K562 (cell line): ENCODE measurements around the gene WWOX. TPM values are rescaled to one million over a fixed set of nuclear protein-coding genes. Genes with fewer than 3 reads are reported as not detected.

Experiments used
- ATAC-seq: fragments of 200-7000 bp; cut with Tn5 transposase; 3 replicates; pipeline ENCODE4 v1.9.1; 2020; ENCODE audit warnings: moderate library complexity
- BruUV-seq: library from RNA; stranded (reverse); fragments of 400-500 nt; replicated peaks from 2 replicates; lab custom pipeline; 2021; lab: Mats Ljungman, UMichigan
- CTCF ChIA-PET: fragments of 300-600 bp; formaldehyde crosslinking; extraction: SDS; loops from one replicate; lab custom pipeline; 2021; ENCODE audit warnings: low intra/inter-chr PET ratio; lab: Yijun Ruan, JAX
- POLR2A ChIA-PET: fragments of 300-600, 350-650 bp; sonication (Branson Sonifier 250); formaldehyde crosslinking; extraction: SDS; loops from one replicate; lab custom pipeline; 2021; ENCODE audit warnings: antibody characterized with exemption, inconsistent platforms; lab: Yijun Ruan, JAX
- DNase-seq, 4 experiments: peaks; one replicate each; pipeline versions ENCODE4 v3.0.0 to v3.0.0-alpha.2; 2011 to 2018; ENCODE audit warnings: low spot score in 3 of 4, mixed read lengths in 3 of 4; ENCODE audit errors: extremely low read depth in 1 of 4
- FAIRE-seq: peaks from 2 replicates; lab custom pipeline; 2011; peaks lifted over from hg19 to GRCh38; lab: Jason Lieb, UNC
- H2AFZ ChIP-seq: 2 replicates; pipeline ENCODE4 v1.6.0; 2011; ENCODE audit warnings: low read depth, low read length, control low read depth, inconsistent platforms
- H3K27ac ChIP-seq: fragments of 200-600 bp; 3 replicates; pipeline ENCODE4 v1.8.0; 2011; ENCODE audit warnings: low read depth, mild to moderate bottlenecking, control low read depth, inconsistent platforms, low read length, moderate library complexity, mixed read lengths; ENCODE audit errors: extremely low read depth
- H3K27me3 ChIP-seq, 2 experiments: fragments of 300-600 bp in 1 of 2; 2 replicates in 1 of 2; 3 replicates in 1 of 2; pipeline versions ENCODE4 v1.6.0 to v1.8.0; 2011; ENCODE audit warnings: inconsistent platforms in 2 of 2, low read length in 2 of 2, mild to moderate bottlenecking in 1 of 2, mixed read lengths in 1 of 2, moderate library complexity in 1 of 2; ENCODE audit not compliant: control insufficient read depth in 2 of 2, insufficient read depth in 2 of 2
- H3K36me3 ChIP-seq: fragments of 300-600 bp; 3 replicates; pipeline ENCODE4 v1.8.0; 2011; ENCODE audit warnings: mild to moderate bottlenecking, low read length, inconsistent platforms; ENCODE audit not compliant: control insufficient read depth, insufficient read depth
- H3K4me1 ChIP-seq, 2 experiments: fragments of 200-600 bp in 1 of 2; replicated peaks in 1 of 2; 2 replicates in 1 of 2; 3 replicates in 1 of 2; pipeline versions ENCODE4 v1.5.1 to v1.8.0; 2011; ENCODE audit warnings: inconsistent platforms in 2 of 2, low read length in 2 of 2, mild to moderate bottlenecking in 1 of 2, mixed read lengths in 1 of 2, moderate library complexity in 1 of 2; ENCODE audit not compliant: control insufficient read depth in 2 of 2, insufficient read depth in 2 of 2
- H3K4me2 ChIP-seq: 2 replicates; pipeline ENCODE4 v1.6.1; 2011; ENCODE audit warnings: low read length, control low read depth, inconsistent platforms, mixed read lengths; ENCODE audit not compliant: insufficient read depth
- H3K4me3 ChIP-seq: fragments of 200-600 bp; sonication (generic), shearing (Covaris generic); 2 replicates; pipeline ENCODE4 v1.5.1; 2016; ENCODE audit warnings: control low read depth, inconsistent platforms
- H3K79me2 ChIP-seq: fragments of 200-600 bp; 3 replicates; pipeline ENCODE4 v1.8.0; 2011; ENCODE audit warnings: low read length, inconsistent platforms; ENCODE audit not compliant: control insufficient read depth, insufficient read depth
- H3K9ac ChIP-seq, 2 experiments: 2 replicates each; pipeline versions ENCODE4 v1.6.0 to v1.6.1; 2011; ENCODE audit warnings: low read depth in 2 of 2, low read length in 2 of 2, control low read depth in 1 of 2, inconsistent platforms in 1 of 2, mild to moderate bottlenecking in 1 of 2, mixed read lengths in 1 of 2; ENCODE audit not compliant: insufficient read depth in 1 of 2
- H3K9me1 ChIP-seq: one replicate; pipeline ENCODE4 v1.6.0; 2011; ENCODE audit warnings: inconsistent platforms, mild to moderate bottlenecking, low read length, moderate library complexity; ENCODE audit not compliant: control insufficient read depth, insufficient read depth
- H3K9me3 ChIP-seq: replicated peaks from 2 replicates; pipeline ENCODE4 v1.5.1; 2011; ENCODE audit warnings: low read depth, low read length, inconsistent platforms; ENCODE audit not compliant: control insufficient read depth, insufficient read depth
- H4K20me1 ChIP-seq: replicated peaks from 2 replicates; pipeline ENCODE4 v1.6.1; 2011; ENCODE audit warnings: low read length, inconsistent platforms, mixed read lengths; ENCODE audit not compliant: control insufficient read depth, insufficient read depth
- BCOR ChIP-seq: fragments of 450-650 bp; IDR thresholded peaks from 2 replicates; pipeline ENCODE4 v1.6.1; 2016
- CCNT2 ChIP-seq: IDR thresholded peaks from 2 replicates; pipeline ENCODE4 v1.6.1; 2011; ENCODE audit warnings: borderline replicate concordance, low read depth, mild to moderate bottlenecking, moderate library complexity, mixed read lengths, low read length; ENCODE audit not compliant: insufficient read length; ENCODE audit errors: extremely low read depth
- CTCF ChIP-seq, 3 experiments: IDR thresholded peaks in 2 of 3; conservative IDR thresholded peaks in 1 of 3; 2 replicates each; pipeline ENCODE4 v1.5.1; 2011 to 2012; ENCODE audit warnings: low read length in 3 of 3, mild to moderate bottlenecking in 3 of 3, control low read depth in 2 of 3, improper control_type of control experiment in 1 of 3, inconsistent platforms in 1 of 3, low read depth in 1 of 3, mixed read lengths in 1 of 3, moderate library complexity in 1 of 3; ENCODE audit not compliant: insufficient read depth in 2 of 3
- E2F5 ChIP-seq: sonication (generic); formaldehyde crosslinking; IDR thresholded peaks from 2 replicates; pipeline ENCODE4 v1.8.0; 2022; ENCODE audit warnings: mild to moderate bottlenecking, missing genetic modification reagents
- ELF2 ChIP-seq: fragments of 250-450 bp; sonication (Bioruptor Pico); IDR thresholded peaks from 2 replicates; pipeline ENCODE4 v1.5.0; 2021; ENCODE audit warnings: mild to moderate bottlenecking
- EP300 ChIP-seq: IDR thresholded peaks from 2 replicates; pipeline ENCODE4 v1.6.1; 2012; ENCODE audit warnings: low read length, improper control_type of control experiment
- HSF4 ChIP-seq: fragments of 250-450 bp; sonication (Bioruptor Pico); IDR thresholded peaks from 2 replicates; pipeline ENCODE4 v2.1.2; 2022; ENCODE audit warnings: mild to moderate bottlenecking, moderate library complexity, borderline replicate concordance
- NCOA1 ChIP-seq: fragments of 450-650 bp; IDR thresholded peaks from 2 replicates; pipeline ENCODE4 v1.6.1; 2016; ENCODE audit warnings: low read depth
- PYGO2 ChIP-seq: fragments of 450-650 bp; IDR thresholded peaks from 2 replicates; pipeline ENCODE4 v1.6.1; 2016; ENCODE audit warnings: mild to moderate bottlenecking, missing genetic modification characterization, moderate library complexity, missing compliant biosample characterization
- RAD51 ChIP-seq: fragments of 450-650 bp; IDR thresholded peaks from 2 replicates; pipeline ENCODE4 v1.7.1; 2016; ENCODE audit warnings: low read depth, mild to moderate bottlenecking, borderline replicate concordance
- SRSF3 ChIP-seq: fragments of 200-400 bp; formaldehyde crosslinking; IDR thresholded peaks from 2 replicates; pipeline ENCODE4 v1.6.1; 2016; ENCODE audit warnings: mild to moderate bottlenecking, low read length, moderate library complexity; ENCODE audit not compliant: insufficient read depth
- TEAD2 ChIP-seq: fragments of 450-650 bp; IDR thresholded peaks from 2 replicates; pipeline ENCODE4 v1.6.1; 2016; ENCODE audit warnings: missing genetic modification characterization, control low read depth, missing compliant biosample characterization
- THRAP3 ChIP-seq: fragments of 450-650 bp; IDR thresholded peaks from 2 replicates; pipeline ENCODE4 v1.6.1; 2016; ENCODE audit warnings: mild to moderate bottlenecking, inconsistent platforms, borderline replicate concordance
- ZFX ChIP-seq: sonication (generic); formaldehyde crosslinking; IDR thresholded peaks from 2 replicates; pipeline ENCODE4 v1.8.0; 2022; ENCODE audit warnings: mild to moderate bottlenecking, missing genetic modification reagents, moderate library complexity
- WGBS: fragments of 100-300 bp; shearing (Covaris generic); methylation state at CpG from one replicate; pipeline ENCODE4 v1.1.6; 2016; ENCODE audit warnings: low coverage, mixed read lengths; ENCODE audit not compliant: insufficient coverage; ENCODE audit errors: missing lambda C conversion rate; 5-methylcytosine and 5-hydroxymethylcytosine counted together
- in situ Hi-C: fragments of 300-500 bp; cut with MboI; formaldehyde crosslinking; loops from 4 replicates; pipeline ENCODE4 v1.15.0; 2018; ENCODE audit warnings: inconsistent platforms, mixed read lengths
- intact Hi-C: fragments of 100-400 bp; cut with micrococcal nuclease; formaldehyde crosslinking; loops from 2 replicates; pipeline ENCODE4 v1.14.2; 2022
- polyA plus RNA-seq, 8 experiments: library from polyadenylated mRNA; depleted of rRNA in 4 of 8; stranded (reverse) in 5 of 8; unstranded in 3 of 8; fragments of >200 nt; fragmentation: Nextera tagmentation in 2 of 8; fragmentation: Illumina TruSeq in 1 of 8; extraction: Ambion mirVana in 2 of 8; extraction: Trizol in 1 of 8; gene quantifications; 2 replicates each; pipeline versions ENCODE4 v1.2.1 to v1.2.3, GENCODE V29; 2011 to 2014; ENCODE audit warnings: inconsistent platforms in 1 of 8, missing spikeins in 1 of 8
- total RNA-seq, 7 experiments: library from RNA; depleted of rRNA in 6 of 7; stranded (reverse); fragments of >200 nt in 6 of 7; fragmentation: Illumina TruSeq in 2 of 7; extraction: Trizol in 2 of 7; gene quantifications; 2 replicates each; pipeline versions ENCODE4 v1.2.1 to v1.2.3, GENCODE V29; 2011 to 2021; ENCODE audit warnings: low replicate concordance in 1 of 7
- TF ChIP-seq, protein P1 (sequence below): sonication (generic); formaldehyde crosslinking; IDR thresholded peaks from 2 replicates; pipeline ENCODE4 v1.8.0; 2022; ENCODE audit warnings: mild to moderate bottlenecking, missing genetic modification reagents, borderline replicate concordance

WWOX gene
- total and polyA plus RNA-seq, 9 of the 15 experiments (the other 6 are each of a cell fraction or from before 2014, with no cell fraction given): 1.6 to 22.7 (median 8.1) TPM

DNA sequence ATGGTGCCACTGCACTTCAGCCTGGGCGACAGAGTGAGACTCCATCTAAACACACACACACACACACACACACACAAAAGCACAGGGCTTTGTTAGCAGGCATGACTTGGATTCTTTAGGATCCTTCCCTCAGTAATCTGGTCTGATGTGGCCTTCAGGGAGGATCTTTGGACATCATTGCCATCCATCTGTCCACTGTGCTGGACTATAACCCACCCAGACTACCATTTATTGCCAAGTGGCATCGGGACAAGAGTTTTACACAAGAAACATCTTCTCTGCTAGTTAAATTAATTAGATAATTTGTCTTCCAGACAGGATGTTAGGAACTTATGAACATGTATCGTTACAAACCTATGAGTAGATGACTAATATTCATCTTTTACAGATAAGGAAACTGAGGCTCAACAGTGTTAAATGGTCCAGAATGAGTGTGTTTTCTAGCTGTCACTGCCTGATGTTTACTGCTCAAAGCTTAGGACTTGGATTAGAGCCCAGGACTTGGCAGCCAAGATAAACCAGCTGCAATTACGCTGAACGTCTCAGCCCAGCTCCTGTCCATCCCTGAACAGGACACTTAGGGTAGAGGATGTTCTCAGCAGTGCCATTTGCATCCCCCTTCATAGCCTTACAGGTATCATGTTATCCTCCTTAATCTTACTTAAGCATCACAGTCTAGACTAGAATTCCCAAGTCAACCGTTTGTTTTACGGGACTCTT lies 285.8 kb downstream of the WWOX start:
- H3K27ac ChIP-seq: no peak overlapping the region
- peaks cover 0 to 7% of the 10 kb centered on the region in 2 experiments; a peak in 2 of 5 replicates for H3K4me1 ChIP-seq
- H3K4me2 ChIP-seq: no peak overlapping the region
- H3K79me2 ChIP-seq: no peaks in the 10 kb centered on the region
- no peaks in the 10 kb centered on the region for H3K36me3 ChIP-seq
- peaks cover 0 to 4% of the 10 kb centered on the region in 2 experiments; a peak in 2 of 5 replicates for H3K27me3 ChIP-seq
- ATAC-seq: no peak
- ChIA-PET CTCF (no interaction called here), POLR2A (no interaction called here)
- no peak for FAIRE-seq
- no peak for DNase-seq
- TF ChIP-seq E2F5 (CRISPR knock-in tag) (no peak), HSF4 (CRISPR knock-in tag) (no peak), TEAD2 (tag) (no peak), THRAP3 (no peak), PYGO2 (no peak), NCOA1 (no peak), CCNT2 (no peak), EP300 (no peak), ELF2 (CRISPR knock-in tag) (no peak), BCOR (no peak), CTCF (IDR thresholded peaks at IDR 0.05 in 2 of 3, conservative IDR thresholded peaks at IDR 0.05 in 1 of 3; ENCODE audit: insufficient read depth in 2 of 3, low read depth in 1 of 3, low read length in 3 of 3) (no peak), ZFX (CRISPR knock-in tag) (no peak), RAD51 (no peak), SRSF3 (no peak)
- TF ChIP-seq, protein P1, sequence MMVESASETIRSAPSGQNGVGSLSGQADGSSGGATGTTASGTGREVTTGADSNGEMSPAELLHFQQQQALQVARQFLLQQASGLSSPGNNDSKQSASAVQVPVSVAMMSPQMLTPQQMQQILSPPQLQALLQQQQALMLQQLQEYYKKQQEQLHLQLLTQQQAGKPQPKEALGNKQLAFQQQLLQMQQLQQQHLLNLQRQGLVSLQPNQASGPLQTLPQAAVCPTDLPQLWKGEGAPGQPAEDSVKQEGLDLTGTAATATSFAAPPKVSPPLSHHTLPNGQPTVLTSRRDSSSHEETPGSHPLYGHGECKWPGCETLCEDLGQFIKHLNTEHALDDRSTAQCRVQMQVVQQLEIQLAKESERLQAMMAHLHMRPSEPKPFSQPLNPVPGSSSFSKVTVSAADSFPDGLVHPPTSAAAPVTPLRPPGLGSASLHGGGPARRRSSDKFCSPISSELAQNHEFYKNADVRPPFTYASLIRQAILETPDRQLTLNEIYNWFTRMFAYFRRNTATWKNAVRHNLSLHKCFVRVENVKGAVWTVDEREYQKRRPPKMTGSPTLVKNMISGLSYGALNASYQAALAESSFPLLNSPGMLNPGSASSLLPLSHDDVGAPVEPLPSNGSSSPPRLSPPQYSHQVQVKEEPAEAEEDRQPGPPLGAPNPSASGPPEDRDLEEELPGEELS (CRISPR knock-in tag): no peak
- no peaks in the 10 kb centered on the region for H3K9me3 ChIP-seq
- H4K20me1 ChIP-seq: no peaks in the 10 kb centered on the region
- intact Hi-C loops: no loop called here
- H2AFZ ChIP-seq: no peak overlapping the region
- no peak overlapping the region for H3K4me3 ChIP-seq
- BruUV-seq: no TSS peak
- H3K9ac ChIP-seq: no peak overlapping the region
- 5% methylated on average over 7 of the region's 7 CpGs for WGBS
- H3K9me1 ChIP-seq: no peaks in the 10 kb centered on the region
- in situ Hi-C loops: no loop called here
